ENCODE results near the gene POLR2F. TPM values are rescaled to one million over a fixed set of nuclear protein-coding genes. Genes with fewer than 3 reads are reported as not detected.

Gene POLR2F
- total RNA-seq, 1 experiment from 2014 or later, result 138 TPM

DNA sequence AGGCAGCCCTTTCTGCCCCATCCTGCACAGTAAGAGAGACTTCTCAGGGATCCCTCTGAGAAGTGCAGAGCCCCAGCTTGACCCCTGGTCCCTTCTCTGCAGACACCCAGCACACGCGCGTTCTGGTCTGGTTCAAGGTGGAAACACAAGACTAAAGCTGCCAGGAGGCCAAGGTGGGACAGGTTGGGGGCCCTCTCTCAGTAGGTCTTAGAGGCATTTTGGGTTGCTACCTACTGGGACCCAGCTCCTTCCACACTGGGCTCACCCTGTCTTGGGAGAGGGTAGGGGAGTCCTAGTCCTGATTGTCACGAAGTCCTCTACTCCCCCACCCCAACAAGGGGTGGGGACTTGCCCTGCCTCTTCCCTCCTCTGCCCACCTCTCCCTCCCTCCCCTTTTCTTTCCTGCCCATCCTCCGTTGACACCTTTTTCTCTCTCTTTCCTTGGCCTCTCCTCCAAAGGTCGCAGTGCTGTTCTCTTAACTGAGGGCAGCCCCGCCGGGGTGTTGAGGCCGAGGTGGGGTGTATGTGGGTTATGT lies 31.6 kb downstream of the POLR2F start:
- no peak for ATAC-seq

DNA sequence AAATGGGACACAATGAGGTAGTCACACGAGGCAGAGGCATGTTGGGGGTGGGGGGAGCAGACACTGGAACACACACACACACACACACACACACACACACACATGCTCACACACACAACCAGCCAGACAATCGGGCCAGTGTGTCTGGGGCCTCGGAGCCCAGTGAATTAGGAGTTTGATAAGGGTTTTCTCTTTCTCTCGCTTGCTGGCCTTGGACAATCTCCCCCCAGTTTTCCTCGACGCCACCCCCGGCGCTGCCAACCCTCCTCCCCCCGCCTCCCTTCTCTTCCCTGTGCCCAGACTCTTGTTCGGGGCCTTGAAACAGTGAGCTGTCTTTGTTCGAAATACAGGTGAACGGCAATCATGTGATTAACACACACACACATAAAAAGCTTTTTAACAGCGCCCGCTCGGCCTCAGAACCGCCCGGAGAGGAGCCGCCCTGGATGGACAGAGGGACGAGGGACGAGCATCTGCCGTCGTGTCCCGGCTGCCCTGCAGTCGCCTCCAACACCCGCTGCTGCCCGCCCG lies 32.3 kb downstream of the POLR2F start:
- TF ChIP-seq, protein P1, sequence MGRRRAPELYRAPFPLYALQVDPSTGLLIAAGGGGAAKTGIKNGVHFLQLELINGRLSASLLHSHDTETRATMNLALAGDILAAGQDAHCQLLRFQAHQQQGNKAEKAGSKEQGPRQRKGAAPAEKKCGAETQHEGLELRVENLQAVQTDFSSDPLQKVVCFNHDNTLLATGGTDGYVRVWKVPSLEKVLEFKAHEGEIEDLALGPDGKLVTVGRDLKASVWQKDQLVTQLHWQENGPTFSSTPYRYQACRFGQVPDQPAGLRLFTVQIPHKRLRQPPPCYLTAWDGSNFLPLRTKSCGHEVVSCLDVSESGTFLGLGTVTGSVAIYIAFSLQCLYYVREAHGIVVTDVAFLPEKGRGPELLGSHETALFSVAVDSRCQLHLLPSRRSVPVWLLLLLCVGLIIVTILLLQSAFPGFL (CRISPR knock-in tag; IDR thresholded peaks at IDR 0.05; ENCODE audit: borderline replicate concordance), result no peak
- TF ChIP-seq, protein P2, sequence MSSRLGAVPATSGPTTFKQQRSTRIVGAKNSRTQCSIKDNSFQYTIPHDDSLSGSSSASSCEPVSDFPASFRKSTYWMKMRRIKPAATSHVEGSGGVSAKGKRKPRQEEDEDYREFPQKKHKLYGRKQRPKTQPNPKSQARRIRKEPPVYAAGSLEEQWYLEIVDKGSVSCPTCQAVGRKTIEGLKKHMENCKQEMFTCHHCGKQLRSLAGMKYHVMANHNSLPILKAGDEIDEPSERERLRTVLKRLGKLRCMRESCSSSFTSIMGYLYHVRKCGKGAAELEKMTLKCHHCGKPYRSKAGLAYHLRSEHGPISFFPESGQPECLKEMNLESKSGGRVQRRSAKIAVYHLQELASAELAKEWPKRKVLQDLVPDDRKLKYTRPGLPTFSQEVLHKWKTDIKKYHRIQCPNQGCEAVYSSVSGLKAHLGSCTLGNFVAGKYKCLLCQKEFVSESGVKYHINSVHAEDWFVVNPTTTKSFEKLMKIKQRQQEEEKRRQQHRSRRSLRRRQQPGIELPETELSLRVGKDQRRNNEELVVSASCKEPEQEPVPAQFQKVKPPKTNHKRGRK (CRISPR knock-in tag; IDR thresholded peaks at IDR 0.05; ENCODE audit: borderline replicate concordance), result no peak
- TF ChIP-seq NFATC4 (CRISPR knock-in tag; IDR thresholded peaks at IDR 0.05) (no peak), ESRRA (CRISPR knock-in tag; IDR thresholded peaks at IDR 0.05; ENCODE audit: borderline replicate concordance) (no peak)
- TF ChIP-seq, protein P3, sequence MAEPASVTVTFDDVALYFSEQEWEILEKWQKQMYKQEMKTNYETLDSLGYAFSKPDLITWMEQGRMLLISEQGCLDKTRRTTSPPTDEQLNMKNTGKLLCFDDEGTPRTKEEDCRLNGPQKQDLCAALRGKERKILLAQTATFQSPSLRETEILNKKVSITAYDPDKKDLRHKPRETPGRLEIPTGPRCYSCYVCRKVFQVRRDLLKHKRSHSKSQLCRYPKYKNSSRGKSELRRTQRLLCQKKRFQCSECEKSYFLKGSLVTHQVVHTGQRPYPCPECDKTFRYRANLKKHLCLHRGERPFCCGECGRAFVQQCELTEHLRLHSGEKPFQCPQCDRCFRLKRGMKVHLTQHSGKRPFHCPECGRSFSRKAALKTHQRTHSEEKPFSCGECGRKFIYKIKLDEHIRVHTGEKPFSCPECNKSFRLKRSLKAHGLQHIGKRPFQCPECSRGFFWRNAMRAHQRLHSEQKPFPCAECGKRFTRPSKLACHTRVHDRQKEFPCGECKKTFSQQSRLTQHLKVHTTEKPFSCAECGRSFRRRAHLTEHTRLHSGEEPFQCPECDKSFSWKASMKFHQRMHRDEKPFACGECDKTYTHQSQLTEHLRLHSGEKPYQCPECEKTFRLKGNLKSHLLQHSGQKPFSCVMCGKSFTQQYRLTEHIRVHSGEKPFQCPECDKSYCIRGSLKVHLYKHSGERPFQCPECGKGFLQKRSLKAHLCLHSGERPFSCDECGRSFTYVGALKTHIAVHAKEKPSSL (CRISPR knock-in tag; conservative IDR thresholded peaks at IDR 0.05), result no peak
- ChIA-PET CTCF (interaction anchor here (1.5 kb wide), 1 partner anchor 123 kb away, joined by 4 read pairs; no protein-coding TSS in a partner anchor), POLR2A (interaction anchor here (0.7 kb wide), 1 partner anchor 627 kb away, joined by 7 read pairs; no protein-coding TSS in a partner anchor)
- Mint-ChIP-seq H3K27me3 (ENCODE audit: low read depth) (peaks cover 19% of the 10 kb centered on the region), H3K4me1 (peaks cover 22% of the 10 kb centered on the region), H3K36me3 (no peaks in the 10 kb centered on the region), H3K9me3 (no peaks in the 10 kb centered on the region), H3K27ac (no peak overlapping the region), H3K4me3 (no peak overlapping the region)
- DNase-seq (ENCODE audit: low spot score), result no peak
- no peak for ATAC-seq

More for the DNA sequence above, 31.6 kb downstream of the POLR2F start:
- no peak overlapping the region for H3K4me3 Mint-ChIP-seq
- peaks cover 19% of the 10 kb centered on the region for H3K27me3 Mint-ChIP-seq (ENCODE audit: low read depth)
- TF ChIP-seq ZNF232 (CRISPR knock-in tag; IDR thresholded peaks at IDR 0.05) (no peak), ZNF317 (CRISPR knock-in tag; IDR thresholded peaks at IDR 0.05; ENCODE audit: borderline replicate concordance, low read depth) (no peak), ZNF396 (CRISPR knock-in tag; IDR thresholded peaks at IDR 0.05; ENCODE audit: borderline replicate concordance) (no peak), ZSCAN18 (CRISPR knock-in tag; IDR thresholded peaks at IDR 0.05) (no peak), SMAD4 (CRISPR knock-in tag; IDR thresholded peaks at IDR 0.05) (no peak)
- TF ChIP-seq, protein P3 (CRISPR knock-in tag; conservative IDR thresholded peaks at IDR 0.05), result no peak
- H3K27ac Mint-ChIP-seq, result no peak overlapping the region
- peaks cover 22% of the 10 kb centered on the region for H3K4me1 Mint-ChIP-seq
- CTCF ChIA-PET, result interaction anchor here (0.6 to 3.3 kb wide), 6 partner anchors 49 to 122 kb away, joined by 3 to 42 read pairs (median 4); no protein-coding TSS in a partner anchor
- no peaks in the 10 kb centered on the region for H3K9me3 Mint-ChIP-seq
- POLR2A ChIA-PET, result interaction anchor here (0.6 kb wide), 1 partner anchor 8 kb away, joined by 3 read pairs; no protein-coding TSS in a partner anchor
- no peak for DNase-seq (ENCODE audit: low spot score)
- H3K36me3 Mint-ChIP-seq, result no peaks in the 10 kb centered on the region

DNA sequence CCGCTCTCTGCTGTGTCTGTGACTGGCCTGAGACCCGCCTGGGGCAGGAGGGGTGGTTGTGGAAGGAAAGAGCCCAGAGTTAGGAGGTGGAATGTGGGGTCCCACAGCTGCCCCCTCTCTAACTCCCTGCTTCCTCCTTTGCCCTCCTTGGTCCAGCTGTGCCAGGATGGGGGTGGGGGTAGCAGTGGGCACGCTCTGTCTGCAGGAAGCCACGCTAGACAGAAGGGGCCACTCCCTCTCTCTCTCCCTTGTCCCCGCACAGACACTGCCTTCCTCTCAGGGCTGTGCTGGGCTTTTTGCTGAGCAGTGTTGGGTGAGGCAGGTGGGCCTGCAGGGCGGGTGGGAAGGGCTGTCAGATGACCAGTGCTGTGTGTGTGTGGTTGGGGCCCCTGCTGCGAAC lies 32.9 kb downstream of the POLR2F start:
- H3K4me3 Mint-ChIP-seq, result no peak overlapping the region
- ATAC-seq (no peak), DNase-seq (ENCODE audit: low spot score) (no peak)
- H3K9me3 Mint-ChIP-seq, result no peaks in the 10 kb centered on the region
- H3K4me1 Mint-ChIP-seq, result peaks cover 22% of the 10 kb centered on the region
- CTCF ChIA-PET, result interaction anchor here (1.5 kb wide), 1 partner anchor 123 kb away, joined by 4 read pairs; no protein-coding TSS in a partner anchor
- no peak overlapping the region for H3K27ac Mint-ChIP-seq
- POLR2A ChIA-PET, result interaction anchor here (0.7 kb wide), 1 partner anchor 627 kb away, joined by 7 read pairs; no protein-coding TSS in a partner anchor
- H3K27me3 Mint-ChIP-seq (ENCODE audit: low read depth), result peaks cover 19% of the 10 kb centered on the region
- no peaks in the 10 kb centered on the region for H3K36me3 Mint-ChIP-seq
- TF ChIP-seq, protein P4, sequence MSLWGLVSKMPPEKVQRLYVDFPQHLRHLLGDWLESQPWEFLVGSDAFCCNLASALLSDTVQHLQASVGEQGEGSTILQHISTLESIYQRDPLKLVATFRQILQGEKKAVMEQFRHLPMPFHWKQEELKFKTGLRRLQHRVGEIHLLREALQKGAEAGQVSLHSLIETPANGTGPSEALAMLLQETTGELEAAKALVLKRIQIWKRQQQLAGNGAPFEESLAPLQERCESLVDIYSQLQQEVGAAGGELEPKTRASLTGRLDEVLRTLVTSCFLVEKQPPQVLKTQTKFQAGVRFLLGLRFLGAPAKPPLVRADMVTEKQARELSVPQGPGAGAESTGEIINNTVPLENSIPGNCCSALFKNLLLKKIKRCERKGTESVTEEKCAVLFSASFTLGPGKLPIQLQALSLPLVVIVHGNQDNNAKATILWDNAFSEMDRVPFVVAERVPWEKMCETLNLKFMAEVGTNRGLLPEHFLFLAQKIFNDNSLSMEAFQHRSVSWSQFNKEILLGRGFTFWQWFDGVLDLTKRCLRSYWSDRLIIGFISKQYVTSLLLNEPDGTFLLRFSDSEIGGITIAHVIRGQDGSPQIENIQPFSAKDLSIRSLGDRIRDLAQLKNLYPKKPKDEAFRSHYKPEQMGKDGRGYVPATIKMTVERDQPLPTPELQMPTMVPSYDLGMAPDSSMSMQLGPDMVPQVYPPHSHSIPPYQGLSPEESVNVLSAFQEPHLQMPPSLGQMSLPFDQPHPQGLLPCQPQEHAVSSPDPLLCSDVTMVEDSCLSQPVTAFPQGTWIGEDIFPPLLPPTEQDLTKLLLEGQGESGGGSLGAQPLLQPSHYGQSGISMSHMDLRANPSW (CRISPR knock-in tag; conservative IDR thresholded peaks at IDR 0.05; ENCODE audit: low read depth), result no peak
- no peak for TF ChIP-seq ZNF671 (CRISPR knock-in tag; IDR thresholded peaks at IDR 0.05)
- TF ChIP-seq ELF4 (CRISPR knock-in tag; IDR thresholded peaks at IDR 0.05; ENCODE audit: low read depth), result no peak
- TF ChIP-seq, protein P5, sequence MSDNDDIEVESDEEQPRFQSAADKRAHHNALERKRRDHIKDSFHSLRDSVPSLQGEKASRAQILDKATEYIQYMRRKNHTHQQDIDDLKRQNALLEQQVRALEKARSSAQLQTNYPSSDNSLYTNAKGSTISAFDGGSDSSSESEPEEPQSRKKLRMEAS (CRISPR knock-in tag; IDR thresholded peaks at IDR 0.05), result no peak
- no peak for TF ChIP-seq CBFB (CRISPR knock-in tag; IDR thresholded peaks at IDR 0.05; ENCODE audit: low read depth)
- no peak for TF ChIP-seq ZBTB43 (CRISPR knock-in tag; IDR thresholded peaks at IDR 0.05)

Measured in WTC11 (cell line).